ENCODE measurements around the gene CHTF18.

DNA sequence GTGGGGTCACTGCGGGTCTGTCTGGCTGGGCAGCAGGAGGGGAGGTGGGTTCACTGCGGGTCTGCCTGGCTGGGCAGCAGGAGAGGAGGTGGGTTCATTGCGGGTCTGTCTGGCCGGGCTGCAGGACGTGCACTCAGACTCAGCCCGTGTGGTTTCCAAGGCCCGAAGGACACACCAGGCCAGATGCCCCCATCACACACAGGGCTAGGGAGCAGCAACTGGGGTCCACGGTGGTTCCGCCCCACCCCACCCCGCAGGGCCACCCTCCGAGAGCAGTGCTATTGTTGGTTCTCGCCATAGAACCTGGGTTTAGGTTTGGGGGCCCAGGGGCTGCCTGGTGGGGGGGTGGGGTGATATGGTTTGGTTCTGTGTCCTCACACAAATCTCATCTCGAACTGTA lies 41.8 kb upstream of the CHTF18 start:
- TF ChIP-seq, protein P1, sequence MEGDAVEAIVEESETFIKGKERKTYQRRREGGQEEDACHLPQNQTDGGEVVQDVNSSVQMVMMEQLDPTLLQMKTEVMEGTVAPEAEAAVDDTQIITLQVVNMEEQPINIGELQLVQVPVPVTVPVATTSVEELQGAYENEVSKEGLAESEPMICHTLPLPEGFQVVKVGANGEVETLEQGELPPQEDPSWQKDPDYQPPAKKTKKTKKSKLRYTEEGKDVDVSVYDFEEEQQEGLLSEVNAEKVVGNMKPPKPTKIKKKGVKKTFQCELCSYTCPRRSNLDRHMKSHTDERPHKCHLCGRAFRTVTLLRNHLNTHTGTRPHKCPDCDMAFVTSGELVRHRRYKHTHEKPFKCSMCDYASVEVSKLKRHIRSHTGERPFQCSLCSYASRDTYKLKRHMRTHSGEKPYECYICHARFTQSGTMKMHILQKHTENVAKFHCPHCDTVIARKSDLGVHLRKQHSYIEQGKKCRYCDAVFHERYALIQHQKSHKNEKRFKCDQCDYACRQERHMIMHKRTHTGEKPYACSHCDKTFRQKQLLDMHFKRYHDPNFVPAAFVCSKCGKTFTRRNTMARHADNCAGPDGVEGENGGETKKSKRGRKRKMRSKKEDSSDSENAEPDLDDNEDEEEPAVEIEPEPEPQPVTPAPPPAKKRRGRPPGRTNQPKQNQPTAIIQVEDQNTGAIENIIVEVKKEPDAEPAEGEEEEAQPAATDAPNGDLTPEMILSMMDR (IDR thresholded peaks at IDR 0.05; ENCODE audit: poor library complexity): no peak
- TF ChIP-seq EZH2phosphoT487 (IDR thresholded peaks at IDR 0.05; ENCODE audit: low read depth, severe bottlenecking, unreplicated experiment) (no peak), EZH2 (IDR thresholded peaks at IDR 0.05; ENCODE audit: borderline replicate concordance) (no peak)
